NCI-H1092 (cell line): ENCODE results near the gene TAS2R60.
A peak's percentile ranks its signal among the peaks of the same experiment; 100 is the strongest.
"Not testable (repeated sequence)": the region's sequence is repeated elsewhere in the genome, so short reads cannot be mapped to it uniquely, and the experiment has no call there.

Source experiments
- DNase-seq: peaks from one replicate; lab custom pipeline; 2025; lab: John Stamatoyannopoulos, UW

The TAS2R60 gene

GRCh38 chr7:143479055-143479766 is 36.0 kb downstream of the TAS2R60 start:
- DNase-seq = no peak

GRCh38 chr7:143480501-143480900 is 37.2 kb downstream of the TAS2R60 start:
- no peak for DNase-seq

GRCh38 chr7:143484119-143484518 is 40.9 kb downstream of the TAS2R60 start:
- DNase-seq = no peak

- no peak for DNase-seq
These were observed 41.8 kb downstream of the TAS2R60 start for GRCh38 chr7:143485094-143485493.

DNA sequence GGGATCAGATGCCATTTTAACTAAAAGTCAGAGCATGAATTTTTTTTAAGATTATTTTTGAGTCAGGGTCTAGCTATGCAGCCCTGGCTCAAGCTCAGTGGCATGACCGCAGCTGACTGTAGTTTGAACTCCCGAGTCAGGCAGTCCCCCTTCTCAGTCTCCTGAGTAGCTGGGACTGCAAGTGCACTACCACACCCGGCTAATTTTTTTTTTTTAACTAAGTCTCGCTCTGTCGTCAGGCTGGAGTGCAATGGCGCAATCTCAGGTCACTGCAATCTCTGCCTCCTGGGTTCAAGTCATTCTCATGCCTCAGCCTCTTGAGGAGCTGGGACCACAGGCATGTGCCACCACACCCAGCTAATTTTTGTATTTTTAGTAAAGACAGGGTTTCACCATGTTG is 42.2 kb downstream of the TAS2R60 start:
- no peak for DNase-seq

DNA sequence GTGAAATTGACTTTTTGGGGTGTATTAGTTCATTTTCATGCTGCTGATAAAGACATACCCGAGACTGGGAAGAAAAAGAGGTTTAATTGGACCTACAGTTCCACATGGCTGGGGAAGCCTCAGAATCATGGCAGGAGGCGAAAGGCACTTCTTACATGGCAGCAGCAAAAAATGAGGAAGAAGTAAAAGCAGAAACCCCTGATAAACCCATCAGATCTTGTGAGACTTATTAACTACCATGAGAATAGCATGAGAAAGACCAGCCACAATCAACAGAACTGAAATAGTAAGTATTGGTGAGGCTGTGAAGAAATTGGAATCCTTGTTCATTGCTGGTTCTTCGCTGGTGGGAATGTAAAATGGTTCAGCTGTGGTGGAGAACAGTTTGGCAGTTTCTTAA is 43.0 kb downstream of the TAS2R60 start:
- DNase-seq = not testable (repeated sequence)

GRCh38 chr7:143487061-143487460 is 43.8 kb downstream of the TAS2R60 start:
- DNase-seq = no peak

- peak; percentile 22 for DNase-seq
These were observed 44.3 kb downstream of the TAS2R60 start for GRCh38 chr7:143487566-143487965.

- DNase-seq = no peak
These were observed 47.6 kb downstream of the TAS2R60 start for GRCh38 chr7:143490717-143491306.

DNA sequence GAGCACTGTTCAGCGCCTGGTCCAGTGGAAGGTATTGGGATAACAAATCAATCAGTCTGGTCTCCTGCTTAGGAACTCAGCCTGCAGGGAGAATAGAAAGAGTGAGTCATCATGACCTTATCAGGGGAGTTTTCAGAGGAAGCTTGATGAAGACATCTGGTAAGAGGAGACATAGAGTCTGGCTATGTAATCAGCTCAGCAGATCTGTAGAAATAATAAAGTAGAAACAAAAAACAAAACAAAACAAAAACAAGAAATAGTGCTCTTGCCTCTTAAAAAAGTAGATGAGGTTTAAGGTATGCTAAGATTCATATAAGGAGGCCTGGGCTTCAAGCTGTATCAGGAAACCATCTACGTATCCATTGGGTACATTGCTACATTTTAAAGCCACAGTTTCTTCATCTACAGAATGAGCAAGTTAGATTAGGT is 48.8 kb downstream of the TAS2R60 start:
- no peak for DNase-seq

- DNase-seq = no peak
These were observed 49.8 kb downstream of the TAS2R60 start for GRCh38 chr7:143492799-143493739.

DNA sequence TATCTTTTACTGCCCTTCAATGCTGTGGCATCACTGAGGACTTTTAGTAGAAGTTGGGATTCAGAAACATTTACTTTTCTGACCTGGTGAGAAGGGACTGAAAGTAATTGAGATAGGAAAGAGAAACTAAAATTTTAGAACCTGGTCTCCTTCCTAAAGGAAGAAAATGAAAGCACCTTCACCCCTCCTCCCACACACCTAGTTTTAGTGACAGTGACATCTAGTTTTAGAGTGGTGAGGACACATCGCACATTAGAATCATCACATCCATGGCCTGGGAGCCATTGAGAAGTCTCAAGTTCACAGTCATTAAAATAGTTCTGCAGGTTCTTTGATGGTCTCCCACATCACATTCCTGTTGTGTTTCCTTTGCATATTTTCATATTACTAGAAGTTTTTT is 50.5 kb downstream of the TAS2R60 start:
- no peak for DNase-seq
